Measurements from ENCODE around the gene KDM2B. TPM values are rescaled to one million over a fixed set of nuclear protein-coding genes. Genes with fewer than 3 reads are reported as not detected.

KDM2B gene
- total and polyA plus RNA-seq, 2 donors (not counting 1 experiment from before 2014, with no cell fraction given) = 108 to 126 TPM

- no peak overlapping the region for H3K27ac Mint-ChIP-seq
- no peak overlapping the region for H3K9ac ChIP-seq (ENCODE audit: low read length)
- no peaks in the 10 kb centered on the region for H3K9me3 ChIP-seq (ENCODE audit: control extremely low read depth in 1 of 3, control insufficient read depth in 2 of 3, insufficient read depth in 1 of 3, low read length in 2 of 3)
- peaks cover 45% of the 10 kb centered on the region for H3K79me2 ChIP-seq (ENCODE audit: control insufficient read depth, insufficient read depth, low read length)
- H3K4me1 Mint-ChIP-seq = peaks cover 5% of the 10 kb centered on the region
- H3K36me3 ChIP-seq (replicated peaks in 1 of 2; ENCODE audit: control extremely low read depth in 1 of 2, control insufficient read depth in 1 of 2, extremely low read depth in 1 of 2, insufficient read depth in 2 of 2, low read length in 1 of 2) = peaks cover 1 to 66% of the 10 kb centered on the region in 2 experiments
- H4K20me1 ChIP-seq (ENCODE audit: control insufficient read depth, insufficient read depth, low read length, poor library complexity, severe bottlenecking) = peaks cover 30% of the 10 kb centered on the region
- H3K27ac ChIP-seq (ENCODE audit: low read length in 2 of 2) = no peak overlapping the region
- H3K4me3 ChIP-seq (ENCODE audit: control extremely low read depth in 1 of 5, extremely low read depth in 1 of 5, insufficient read depth in 1 of 5, low read depth in 2 of 5, low read length in 4 of 5) = no peak overlapping the region
- no peak overlapping the region for H3K4me2 ChIP-seq (replicated peaks; ENCODE audit: low read depth, low read length, poor library complexity, severe bottlenecking)
- DNase-seq = no peak
- no peak for ATAC-seq (ENCODE audit: low read depth)
- no peaks in the 10 kb centered on the region for H3K9me3 Mint-ChIP-seq (ENCODE audit: insufficient read depth)
- H3K27me3 Mint-ChIP-seq = no peaks in the 10 kb centered on the region
- POLR2A ChIA-PET = no interaction called here
- TF ChIP-seq, protein P1, sequence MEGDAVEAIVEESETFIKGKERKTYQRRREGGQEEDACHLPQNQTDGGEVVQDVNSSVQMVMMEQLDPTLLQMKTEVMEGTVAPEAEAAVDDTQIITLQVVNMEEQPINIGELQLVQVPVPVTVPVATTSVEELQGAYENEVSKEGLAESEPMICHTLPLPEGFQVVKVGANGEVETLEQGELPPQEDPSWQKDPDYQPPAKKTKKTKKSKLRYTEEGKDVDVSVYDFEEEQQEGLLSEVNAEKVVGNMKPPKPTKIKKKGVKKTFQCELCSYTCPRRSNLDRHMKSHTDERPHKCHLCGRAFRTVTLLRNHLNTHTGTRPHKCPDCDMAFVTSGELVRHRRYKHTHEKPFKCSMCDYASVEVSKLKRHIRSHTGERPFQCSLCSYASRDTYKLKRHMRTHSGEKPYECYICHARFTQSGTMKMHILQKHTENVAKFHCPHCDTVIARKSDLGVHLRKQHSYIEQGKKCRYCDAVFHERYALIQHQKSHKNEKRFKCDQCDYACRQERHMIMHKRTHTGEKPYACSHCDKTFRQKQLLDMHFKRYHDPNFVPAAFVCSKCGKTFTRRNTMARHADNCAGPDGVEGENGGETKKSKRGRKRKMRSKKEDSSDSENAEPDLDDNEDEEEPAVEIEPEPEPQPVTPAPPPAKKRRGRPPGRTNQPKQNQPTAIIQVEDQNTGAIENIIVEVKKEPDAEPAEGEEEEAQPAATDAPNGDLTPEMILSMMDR (IDR thresholded peaks at IDR 0.05) = no peak
- no peak for TF ChIP-seq EZH2 (IDR thresholded peaks at IDR 0.05; ENCODE audit: borderline replicate concordance, insufficient read depth, low read depth, low read length, poor library complexity, severe bottlenecking)
- H3K27me3 ChIP-seq (replicated peaks in 1 of 4; ENCODE audit: control extremely low read depth in 1 of 4, control insufficient read depth in 3 of 4, insufficient read depth in 4 of 4, low read length in 3 of 4) = no peaks in the 10 kb centered on the region
- intact Hi-C loops (cut with micrococcal nuclease) = no loop called here
- H2AFZ ChIP-seq (ENCODE audit: insufficient read depth, low read depth, low read length, poor library complexity, severe bottlenecking) = no peak overlapping the region
- no peak overlapping the region for H3K4me3 Mint-ChIP-seq
- 98% methylated on average over 5 of the region's 6 CpGs for WGBS (ENCODE audit: insufficient coverage)
- H3K4me1 ChIP-seq (ENCODE audit: control insufficient read depth in 2 of 2, insufficient read depth in 2 of 2, low read length in 2 of 2) = no peaks in the 10 kb centered on the region
- CTCF ChIA-PET = interaction anchor here (1.3 kb wide), 1 partner anchor 26 kb away, joined by 3 read pairs; no protein-coding TSS in a partner anchor
Measured at GRCh38 chr12:121417847-121418246, 163.0 kb downstream of the KDM2B start.

- peaks cover 5% of the 10 kb centered on the region for H3K4me1 Mint-ChIP-seq
- no peak for TF ChIP-seq EZH2 (IDR thresholded peaks at IDR 0.05; ENCODE audit: borderline replicate concordance, insufficient read depth, low read depth, low read length, poor library complexity, severe bottlenecking)
- TF ChIP-seq, protein P1 (IDR thresholded peaks at IDR 0.05) = no peak
- WGBS (ENCODE audit: insufficient coverage) = no CpG with 5 or more reads among the region's 1 CpG
- H3K27ac Mint-ChIP-seq = no peak overlapping the region
- no peaks in the 10 kb centered on the region for H3K27me3 Mint-ChIP-seq
- H3K9me3 ChIP-seq (ENCODE audit: control extremely low read depth in 1 of 3, control insufficient read depth in 2 of 3, insufficient read depth in 1 of 3, low read length in 2 of 3) = no peaks in the 10 kb centered on the region
- DNase-seq (no peak), ATAC-seq (ENCODE audit: low read depth) (no peak)
- no peaks in the 10 kb centered on the region for H3K9me3 Mint-ChIP-seq (ENCODE audit: insufficient read depth)
- no peak overlapping the region for H3K27ac ChIP-seq (ENCODE audit: low read length in 2 of 2)
- ChIA-PET POLR2A (no interaction called here), CTCF (interaction anchor here (1.1 to 1.2 kb wide), 2 partner anchors 28 to 29 kb away, joined by 3 to 5 read pairs; no protein-coding TSS in a partner anchor)
- H3K4me2 ChIP-seq (replicated peaks; ENCODE audit: low read depth, low read length, poor library complexity, severe bottlenecking) = no peak overlapping the region
- intact Hi-C loops (cut with micrococcal nuclease) = no loop called here
- H3K4me3 ChIP-seq (ENCODE audit: control extremely low read depth in 1 of 5, extremely low read depth in 1 of 5, insufficient read depth in 1 of 5, low read depth in 2 of 5, low read length in 4 of 5) = no peak overlapping the region
- H3K4me3 Mint-ChIP-seq = no peak overlapping the region
- H2AFZ ChIP-seq (ENCODE audit: insufficient read depth, low read depth, low read length, poor library complexity, severe bottlenecking) = no peak overlapping the region
- H3K79me2 ChIP-seq (ENCODE audit: control insufficient read depth, insufficient read depth, low read length) = peaks cover 71% of the 10 kb centered on the region
- peaks cover 1 to 32% of the 10 kb centered on the region in 2 experiments for H3K36me3 ChIP-seq (replicated peaks in 1 of 2; ENCODE audit: control extremely low read depth in 1 of 2, control insufficient read depth in 1 of 2, extremely low read depth in 1 of 2, insufficient read depth in 2 of 2, low read length in 1 of 2)
- H3K9ac ChIP-seq (ENCODE audit: low read length) = no peak overlapping the region
- peaks cover 32% of the 10 kb centered on the region for H4K20me1 ChIP-seq (ENCODE audit: control insufficient read depth, insufficient read depth, low read length, poor library complexity, severe bottlenecking)
- no peaks in the 10 kb centered on the region for H3K27me3 ChIP-seq (replicated peaks in 1 of 4; ENCODE audit: control extremely low read depth in 1 of 4, control insufficient read depth in 3 of 4, insufficient read depth in 4 of 4, low read length in 3 of 4)
- no peaks in the 10 kb centered on the region for H3K4me1 ChIP-seq (ENCODE audit: control insufficient read depth in 2 of 2, insufficient read depth in 2 of 2, low read length in 2 of 2)
Measured at GRCh38 chr12:121413917-121414316, 166.9 kb downstream of the KDM2B start.
